GM21825 (cell line): Measurements from ENCODE around the gene KIRREL3.

ENCODE experiments used
- ATAC-seq: cut with Tn5 transposase; IDR thresholded peaks from one replicate; pipeline ENCODE4 v1.9.1; 2021; ENCODE audit warnings: mild to moderate bottlenecking, moderate library complexity; ENCODE audit not compliant: unreplicated experiment

KIRREL3 gene

DNA sequence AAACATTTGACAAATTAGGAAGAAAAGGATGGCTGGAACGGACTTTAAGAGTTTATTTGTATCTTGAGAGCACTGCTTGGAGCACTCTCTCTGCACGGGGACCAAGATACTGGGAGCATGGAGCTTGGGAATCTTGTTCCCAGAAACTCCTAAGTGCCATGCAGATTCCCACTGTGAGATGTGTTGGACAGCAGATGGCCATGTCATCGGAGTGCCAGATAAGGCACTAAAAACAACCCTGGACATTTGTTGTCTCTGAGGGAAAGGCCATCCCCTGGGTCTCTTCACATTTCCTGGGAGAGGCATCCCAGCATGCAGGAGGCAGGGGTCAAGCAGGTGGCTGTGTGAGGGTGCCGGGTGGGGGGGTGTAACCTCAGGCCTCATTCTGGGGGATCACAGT is 2.9 kb downstream of the KIRREL3 start:
- no peak for ATAC-seq

- ATAC-seq: no peak
Measured at GRCh38 chr11:126997196-126997595, 3.4 kb downstream of the KIRREL3 start.

- ATAC-seq: no peak
Measured at GRCh38 chr11:126996036-126996804, 4.3 kb downstream of the KIRREL3 start.

GRCh38 chr11:126993599-126993998 is 7.0 kb downstream of the KIRREL3 start:
- ATAC-seq: no peak

- no peak for ATAC-seq
Measured at GRCh38 chr11:126992804-126993111, 7.8 kb downstream of the KIRREL3 start.

DNA sequence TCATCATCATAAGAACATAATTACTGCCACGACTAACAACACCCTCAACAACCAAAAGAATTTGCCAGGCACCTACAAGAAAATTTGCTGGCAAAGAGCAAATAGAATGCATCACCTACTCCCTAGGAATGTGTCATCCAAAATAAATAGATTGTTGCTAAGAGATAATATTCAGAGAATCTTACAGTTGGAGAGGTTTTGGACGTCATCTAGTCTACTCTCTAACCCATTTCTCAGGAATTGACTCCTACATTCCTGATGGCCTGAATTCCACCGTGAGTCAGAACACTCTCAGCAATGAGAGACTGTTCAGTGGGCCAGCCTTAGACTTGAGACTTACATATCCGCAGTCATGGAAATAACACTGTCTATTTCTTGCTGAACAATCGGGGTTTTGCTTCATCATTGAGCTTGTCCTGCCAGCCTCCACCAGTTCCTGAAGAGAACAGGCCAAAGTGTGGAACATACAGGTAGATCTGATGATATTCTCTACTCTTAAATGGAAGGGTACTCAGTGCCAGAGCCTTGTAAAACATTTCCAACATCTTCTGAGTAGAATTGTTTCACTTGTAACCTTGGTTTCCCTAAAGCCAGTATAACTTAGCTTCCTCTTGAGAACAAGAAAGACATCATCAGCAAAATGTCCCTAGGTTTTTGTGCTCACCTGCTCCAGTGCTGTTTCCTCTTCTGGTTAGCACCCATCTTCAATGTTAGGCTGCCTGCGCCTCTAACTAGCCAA is 8.3 kb downstream of the KIRREL3 start:
- ATAC-seq: no peak

DNA sequence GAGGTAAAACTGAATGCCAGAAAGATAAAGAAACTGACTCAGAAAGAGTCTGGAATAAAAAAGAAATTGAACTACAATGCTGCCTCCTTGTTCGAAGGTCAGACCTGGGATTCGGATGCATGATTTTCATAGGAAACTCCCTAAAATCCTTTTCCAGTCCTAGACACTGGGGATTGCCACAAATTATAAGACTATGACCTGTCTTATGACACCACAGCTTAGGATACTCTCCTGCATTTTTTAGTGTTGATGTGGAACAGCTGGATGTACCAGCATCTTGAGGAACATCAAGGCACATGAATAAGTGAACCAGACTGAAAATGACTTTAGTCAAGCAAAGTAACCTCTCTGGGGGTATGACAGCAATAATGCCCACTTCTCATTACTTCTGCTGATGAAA is 9.0 kb downstream of the KIRREL3 start:
- no peak for ATAC-seq

DNA sequence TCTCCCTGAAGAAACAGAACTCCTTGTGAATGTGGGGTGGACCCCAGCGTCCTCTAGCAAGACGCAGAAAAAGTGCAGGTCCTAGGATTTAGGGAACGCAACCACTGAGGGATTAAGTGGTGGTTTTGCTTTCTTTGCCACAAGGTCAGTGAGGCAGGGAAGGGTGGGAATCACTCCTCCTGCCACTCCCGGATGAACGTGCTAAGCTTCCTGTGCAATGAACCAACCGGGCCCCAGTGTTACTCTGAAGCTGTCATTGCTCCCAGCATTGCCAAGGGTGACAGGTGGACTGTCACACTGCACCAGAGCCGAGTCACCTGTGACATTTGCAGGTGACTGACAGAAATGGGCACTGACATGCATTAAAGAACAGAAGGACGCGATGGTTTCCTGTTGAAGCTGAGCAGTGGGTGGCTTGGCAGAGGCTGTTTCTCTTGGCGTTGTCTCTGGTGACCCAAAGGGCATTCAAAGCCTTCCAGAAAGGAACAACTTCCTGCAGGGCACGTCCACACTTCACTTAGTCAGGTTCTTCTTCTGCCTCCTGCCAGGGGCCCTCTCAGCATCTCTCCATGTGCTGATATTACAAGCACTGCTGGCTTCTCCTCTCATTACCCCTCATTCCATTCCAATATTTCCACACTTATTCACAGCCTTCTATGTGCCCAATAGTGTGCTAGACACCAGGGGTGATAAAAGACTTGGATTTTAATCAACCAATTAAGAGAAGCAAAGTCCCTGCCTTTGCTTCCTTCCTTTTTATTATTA is 9.7 kb downstream of the KIRREL3 start:
- ATAC-seq: no peak

GRCh38 chr11:126989942-126990715 is 10.4 kb downstream of the KIRREL3 start:
- peak; percentile 57 for ATAC-seq

- no peak for ATAC-seq
Measured at GRCh38 chr11:126988655-126989054, 11.9 kb downstream of the KIRREL3 start.

DNA sequence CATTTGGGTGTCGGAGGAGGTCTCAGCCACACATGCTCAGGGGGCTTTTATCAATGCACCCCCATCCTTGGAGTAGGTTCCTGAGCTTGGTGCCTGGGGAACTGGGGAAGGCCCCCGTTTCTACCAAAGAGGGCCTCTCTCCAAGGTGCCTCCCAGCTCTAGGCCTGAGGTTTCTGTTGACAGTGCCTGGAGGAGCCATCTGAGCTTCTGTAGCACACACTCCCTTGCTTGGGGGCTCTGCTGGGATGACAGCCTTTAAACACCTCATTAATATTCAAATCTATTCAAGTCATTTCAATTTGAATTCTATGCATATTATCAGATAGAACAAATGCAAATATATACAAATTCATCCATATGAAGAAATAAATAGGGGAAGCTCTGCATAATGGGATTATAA is 18.9 kb downstream of the KIRREL3 start:
- no peak for ATAC-seq

- ATAC-seq: no peak
Measured at GRCh38 chr11:126978911-126979310, 21.7 kb downstream of the KIRREL3 start.

GRCh38 chr11:126978165-126978564 is 22.4 kb downstream of the KIRREL3 start:
- ATAC-seq: no peak

DNA sequence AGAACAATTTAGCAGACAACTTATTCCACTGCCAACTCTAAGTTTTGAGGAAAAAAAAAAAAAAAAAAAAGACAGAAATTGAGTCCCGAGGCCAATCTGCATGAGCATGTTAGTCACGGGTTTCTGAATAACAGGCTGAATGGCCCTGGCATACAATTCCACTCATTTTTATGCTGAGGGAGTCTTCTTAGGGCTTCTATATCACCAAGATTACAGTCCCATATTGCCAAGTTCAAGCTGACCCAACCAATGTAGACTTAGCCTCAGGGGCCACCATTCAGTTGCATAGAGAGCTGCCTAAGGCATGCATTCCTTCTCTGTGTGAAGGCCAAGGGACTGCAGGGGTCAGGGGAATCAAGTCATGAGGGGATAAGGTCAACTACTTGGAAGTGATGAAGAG is 27.5 kb downstream of the KIRREL3 start:
- no peak for ATAC-seq

- ATAC-seq: no peak
Measured at GRCh38 chr11:126971305-126971704, 29.3 kb downstream of the KIRREL3 start.

- ATAC-seq: no peak
Measured at GRCh38 chr11:126969865-126970479, 30.6 kb downstream of the KIRREL3 start.

DNA sequence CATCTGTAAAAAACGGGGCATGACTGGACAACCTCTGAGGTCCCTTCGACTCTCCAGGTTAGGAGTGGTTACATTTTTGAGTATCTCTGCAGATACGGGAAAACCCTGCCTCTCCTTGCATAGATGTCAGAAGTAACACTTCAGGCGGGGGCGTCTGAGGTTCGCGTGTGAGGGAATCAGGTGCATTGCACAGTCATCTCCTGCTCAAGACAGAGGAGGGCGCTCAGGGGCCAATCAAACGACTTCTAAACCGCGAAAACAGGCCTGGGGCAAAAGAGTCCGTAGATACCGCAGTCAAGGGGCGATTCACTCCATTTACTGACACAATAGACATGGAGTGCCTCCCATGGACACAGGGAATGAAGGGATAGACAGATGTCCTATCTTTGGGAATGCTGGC is 31.7 kb downstream of the KIRREL3 start:
- ATAC-seq: no peak

DNA sequence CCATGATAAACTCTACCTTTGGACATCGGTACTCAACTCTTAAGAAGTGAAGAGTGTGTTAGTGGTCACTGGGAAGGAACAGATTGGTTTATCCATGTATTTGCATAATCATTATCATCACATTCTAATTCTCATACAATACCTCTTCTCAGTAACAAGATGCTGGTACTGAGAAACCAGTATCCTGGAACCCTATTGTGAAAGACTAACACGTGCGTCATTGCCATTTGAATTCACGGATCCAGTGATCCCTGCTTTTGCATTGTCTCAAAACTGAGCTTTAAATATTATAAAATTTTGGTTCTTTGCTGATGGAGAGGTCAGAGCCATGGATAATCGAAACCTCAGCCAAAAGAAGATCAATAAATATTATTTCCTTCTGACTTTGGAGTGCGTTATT is 35.2 kb downstream of the KIRREL3 start:
- no peak for ATAC-seq

DNA sequence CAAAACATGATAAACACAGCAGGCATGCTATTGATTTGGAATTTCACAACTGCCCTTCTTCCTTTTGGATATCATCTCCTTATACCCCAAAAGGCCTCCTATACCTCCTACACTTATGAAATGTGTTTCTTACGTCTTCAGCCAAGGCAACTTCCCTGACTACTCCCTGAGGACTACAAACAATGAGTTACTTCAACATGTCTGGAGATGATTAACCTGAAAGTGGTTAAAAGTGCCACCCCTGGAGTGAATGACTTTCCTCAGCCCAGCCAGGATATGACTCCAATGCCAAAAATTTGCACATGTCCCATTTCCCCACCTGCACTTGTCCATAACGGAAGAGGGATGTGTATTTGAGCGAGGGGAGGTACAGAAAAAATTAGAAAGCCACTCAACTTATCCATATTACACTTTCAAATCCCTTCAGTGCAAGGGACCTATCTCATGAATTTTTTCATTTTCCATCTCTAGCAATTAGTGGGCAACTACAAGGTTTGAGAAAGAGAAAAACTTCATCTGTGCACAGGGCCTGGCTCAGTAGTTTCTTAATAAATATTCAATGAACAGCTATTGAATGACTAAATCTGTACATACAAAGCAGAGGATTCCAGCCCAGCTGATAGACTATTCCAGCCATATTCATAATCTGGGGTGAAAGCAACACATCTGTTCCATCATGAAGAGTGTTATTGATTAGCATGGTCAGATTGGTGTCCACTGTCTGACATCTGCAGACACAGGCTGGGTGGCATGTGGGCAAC is 36.8 kb downstream of the KIRREL3 start:
- no peak for ATAC-seq

DNA sequence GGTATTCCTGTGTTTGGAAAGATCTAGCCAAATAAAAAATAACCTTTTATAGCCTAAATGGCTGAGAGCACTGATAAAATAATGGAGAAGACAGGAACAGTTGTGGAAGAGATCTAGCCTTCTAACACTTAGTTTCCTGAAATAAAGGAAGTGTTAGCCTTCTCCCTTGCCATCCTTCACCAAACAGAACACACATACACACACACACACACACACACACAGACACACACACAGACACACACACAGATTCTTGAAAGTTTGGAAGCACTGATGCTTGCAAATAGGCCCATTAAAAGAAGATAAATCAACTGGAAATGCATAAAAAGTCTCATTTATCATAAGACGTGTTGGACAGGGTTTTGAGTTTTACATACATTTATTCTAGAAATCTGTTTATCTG is 37.5 kb downstream of the KIRREL3 start:
- ATAC-seq: no peak
